Tibial nerve (tissue), 4 donors: ENCODE data around the gene CATSPERZ. TPM values are rescaled to one million over a fixed set of nuclear protein-coding genes. Genes with fewer than 3 reads are reported as not detected.

Source experiments
- DNase-seq, 2 donors: peaks; one replicate each; pipeline ENCODE4 v3.0.0-alpha.2; 2019; ENCODE audit warnings: low spot score in 2 of 2
- H3K27ac ChIP-seq, 4 donors: fragments of 200-600 bp; sonication (generic) in 3 of 4; one replicate each; pipeline ENCODE4 v1.5.1; 2017 to 2019; ENCODE audit warnings: mild to moderate bottlenecking in 1 of 4
- H3K27me3 ChIP-seq, 2 donors: fragments of 200-600 bp; sonication (generic) in 1 of 2; one replicate each; pipeline versions ENCODE4 v1.5.1 to v1.6.0; 2017 to 2019
- H3K36me3 ChIP-seq, 3 donors: fragments of 200-600 bp; sonication (generic); one replicate each; pipeline ENCODE4 v1.5.1; 2018 to 2019
- H3K4me1 ChIP-seq, 4 donors: fragments of 200-600 bp; sonication (generic) in 3 of 4; one replicate each; pipeline ENCODE4 v1.5.1; 2017 to 2019
- H3K4me3 ChIP-seq, 4 donors: fragments of 200-600 bp; sonication (generic) in 3 of 4; one replicate each; pipeline ENCODE4 v1.5.1; 2017 to 2019; ENCODE audit warnings: mild to moderate bottlenecking in 1 of 4, moderate library complexity in 1 of 4
- H3K9me3 ChIP-seq, 4 donors: fragments of 200-600 bp; sonication (generic) in 3 of 4; one replicate each; pipeline ENCODE4 v1.5.1; 2017 to 2019
- CTCF ChIP-seq, 5 experiments: fragments of 200-600 bp in 3 of 5; fragments of 450-650 bp in 2 of 5; sonication (generic) in 3 of 5; IDR thresholded peaks; one replicate each; pipeline ENCODE4 v1.5.1; 2016 to 2019; ENCODE audit warnings: antibody characterized with exemption in 5 of 5, mild to moderate bottlenecking in 3 of 5, moderate library complexity in 2 of 5
- EP300 ChIP-seq, 2 donors: sonication (generic); formaldehyde crosslinking; IDR thresholded peaks; one replicate each; pipeline ENCODE4 v1.6.1; 2017; ENCODE audit warnings: antibody characterized with exemption in 2 of 2, mild to moderate bottlenecking in 1 of 2
- POLR2A ChIP-seq, 2 donors: fragments of 450-650 bp; IDR thresholded peaks; one replicate each; pipeline ENCODE4 v1.6.1; 2017; ENCODE audit warnings: antibody characterized with exemption in 2 of 2, mild to moderate bottlenecking in 2 of 2, moderate library complexity in 2 of 2
- WGBS, 2 donors: methylation state at CpG; one replicate each; pipeline ENCODE4 v1.1.5; 2018; 5-methylcytosine and 5-hydroxymethylcytosine counted together
- total RNA-seq, 4 donors: library from RNA; depleted of rRNA; stranded (reverse); fragments of >200 nt; gene quantifications; one replicate each; pipeline ENCODE4 v1.1.0, GENCODE V29; 2016

Gene CATSPERZ
- total RNA-seq, 4 donors from 2014 or later = not detected

GRCh38 chr11:64317325-64317960 lies 17.3 kb downstream of the CATSPERZ start, which contains the start of gene TRMT112:
Gene TRMT112 (minus strand): TSS chr11:64317559. CDS start chr11:64317526, 33 bp downstream.
- Histone ChIP-seq H3K36me3 (peaks cover 0 to 63% (median 19%) of the 10 kb centered on the region in 3 donors), H3K27ac (peak within 1 kb of the TSS; percentile 96 to 99 (median 98)), H3K9me3 (no peaks in the 10 kb centered on the region), H3K27me3 (no peaks in the 10 kb centered on the region), H3K4me3 (peak within 1 kb of the TSS; percentile 51 to 96 (median 84)), H3K4me1 (peaks cover 0 to 32% (median 13%) of the 10 kb centered on the region in 4 donors)
- peak in 1 of 5 experiments; percentile 6 for TF ChIP-seq CTCF (IDR thresholded peaks at IDR 0.05)
- peak; percentile 92 to 94 for TF ChIP-seq EP300 (IDR thresholded peaks at IDR 0.05)
- peak; percentile 58 to 91 for TF ChIP-seq POLR2A (IDR thresholded peaks at IDR 0.05)
- peak; percentile 92 to 98 for DNase-seq
- WGBS, 2 donors = 1 to 2% methylated on average over 27 to 37 of the region's 43 CpGs

- Histone ChIP-seq H3K27ac (peak within 1 kb of the TSS; percentile 96 to 99 (median 98)), H3K4me1 (peaks cover 0 to 34% (median 13%) of the 10 kb centered on the region in 4 donors), H3K36me3 (peaks cover 0 to 70% (median 19%) of the 10 kb centered on the region in 3 donors), H3K9me3 (no peaks in the 10 kb centered on the region), H3K27me3 (no peaks in the 10 kb centered on the region), H3K4me3 (peak within 1 kb of the TSS; percentile 51 to 96 (median 84))
- TF ChIP-seq EP300 (IDR thresholded peaks at IDR 0.05) = peak in 1 of 2 donors; percentile 85
- peak; percentile 80 to 83 for TF ChIP-seq POLR2A (IDR thresholded peaks at IDR 0.05)
- TF ChIP-seq CTCF (IDR thresholded peaks at IDR 0.05) = peak; percentile 39 to 72 (median 62)
- 1% methylated on average over 39 to 61 of the region's 61 CpGs for WGBS, 2 donors
- peak; percentile 93 for DNase-seq
Measured at GRCh38 chr11:64317961-64318765, 18.0 kb downstream of the CATSPERZ start, which contains the start of gene PRDX5. Gene PRDX5 (plus strand): TSS chr11:64318121. CDS start chr11:64318216, 95 bp downstream.

- Histone ChIP-seq H3K36me3 (peaks cover 0 to 66% (median 19%) of the 10 kb centered on the region in 3 donors), H3K4me1 (peaks cover 0 to 34% (median 13%) of the 10 kb centered on the region in 4 donors), H3K9me3 (no peaks in the 10 kb centered on the region), H3K27me3 (no peaks in the 10 kb centered on the region), H3K27ac (peak overlapping the region; percentile 96 to 99 (median 98)), H3K4me3 (peak overlapping the region; percentile 51 to 96 (median 84))
- no peak for DNase-seq
- TF ChIP-seq POLR2A (IDR thresholded peaks at IDR 0.05) (no peak), CTCF (IDR thresholded peaks at IDR 0.05) (no peak), EP300 (IDR thresholded peaks at IDR 0.05) (no peak)
- WGBS, 2 donors = 28 to 30% methylated on average over 16 to 19 of the region's 19 CpGs
Measured at GRCh38 chr11:64318766-64319761, 18.9 kb downstream of the CATSPERZ start.

GRCh38 chr11:64320556-64320955 lies 20.4 kb downstream of the CATSPERZ start:
- 93% methylated on average over 7 of the region's 7 CpGs for WGBS, 2 donors
- Histone ChIP-seq H3K27me3 (no peaks in the 10 kb centered on the region), H3K9me3 (no peaks in the 10 kb centered on the region), H3K4me3 (no peak overlapping the region), H3K36me3 (peaks cover 0 to 51% (median 15%) of the 10 kb centered on the region in 3 donors), H3K27ac (peak overlapping the region in 1 of 4 donors; percentile 40), H3K4me1 (peaks cover 0 to 33% (median 13%) of the 10 kb centered on the region in 4 donors)
- no peak for TF ChIP-seq POLR2A (IDR thresholded peaks at IDR 0.05)
- no peak for TF ChIP-seq CTCF (IDR thresholded peaks at IDR 0.05)
- no peak for TF ChIP-seq EP300 (IDR thresholded peaks at IDR 0.05)
- no peak for DNase-seq
